Peyer's patch (tissue), 4 donors: ENCODE results near the gene CISH.

Experiments
- CTCF ChIP-seq, 6 experiments: fragments of 450-650 bp in 4 of 6; fragments of 200-600 bp in 2 of 6; sonication (generic) in 1 of 6; IDR thresholded peaks; one replicate each; pipeline ENCODE4 v1.5.1; 2017 to 2019; ENCODE audit warnings: antibody characterized with exemption in 6 of 6, mild to moderate bottlenecking in 3 of 6, moderate library complexity in 1 of 6
- POLR2A ChIP-seq, 2 donors: fragments of 450-650 bp; IDR thresholded peaks; one replicate each; pipeline ENCODE4 v1.5.1; 2017; ENCODE audit warnings: antibody characterized with exemption in 2 of 2, mild to moderate bottlenecking in 2 of 2, moderate library complexity in 2 of 2

GRCh38 chr3:50610181-50610971 lies 1.2 kb downstream of the CISH start:
- TF ChIP-seq CTCF (IDR thresholded peaks at IDR 0.05) = no peak
- no peak for TF ChIP-seq POLR2A (IDR thresholded peaks at IDR 0.05)
